Spleen (tissue), 11 donors: ENCODE results near the gene LRRC47. TPM values are rescaled to one million over a fixed set of nuclear protein-coding genes. Genes with fewer than 3 reads are reported as not detected.

Experiments
- DNase-seq: peaks from one replicate; pipeline ENCODE4 v3.0.0-alpha.2; 2020
- H3K27ac ChIP-seq, 8 donors: fragments of 200-600 bp; sonication (generic) in 7 of 8; 1 replicate in 4 of 8; 2 replicates in 4 of 8; pipeline versions ENCODE4 v1.5.0 to v1.8.0; 2016 to 2021; ENCODE audit warnings: inconsistent platforms in 4 of 8, mild to moderate bottlenecking in 4 of 8, moderate library complexity in 1 of 8
- H3K27me3 ChIP-seq, 7 donors: fragments of 200-600 bp; sonication (generic) in 6 of 7; replicated peaks in 1 of 7; 1 replicate in 4 of 7; 2 replicates in 3 of 7; pipeline versions ENCODE4 v1.5.0 to v1.8.0; 2016 to 2021; ENCODE audit warnings: inconsistent platforms in 3 of 7, mild to moderate bottlenecking in 1 of 7
- H3K36me3 ChIP-seq, 6 donors: fragments of 200-600 bp; sonication (generic) in 5 of 6; 1 replicate in 4 of 6; 2 replicates in 2 of 6; pipeline versions ENCODE4 v1.5.0 to v1.8.0; 2016 to 2021; ENCODE audit warnings: inconsistent platforms in 2 of 6
- H3K4me1 ChIP-seq, 6 donors: fragments of 200-600 bp; sonication (generic) in 5 of 6; 1 replicate in 3 of 6; 2 replicates in 3 of 6; pipeline versions ENCODE4 v1.5.0 to v1.8.0; 2016 to 2021; ENCODE audit warnings: inconsistent platforms in 3 of 6
- H3K4me3 ChIP-seq, 8 donors: fragments of 200-600 bp; sonication (generic) in 7 of 8; 1 replicate in 4 of 8; 2 replicates in 4 of 8; pipeline versions ENCODE4 v1.5.0 to v1.8.0; 2016 to 2021; ENCODE audit warnings: inconsistent platforms in 4 of 8, mild to moderate bottlenecking in 4 of 8, moderate library complexity in 2 of 8
- H3K9me3 ChIP-seq, 8 donors: fragments of 200-600 bp; sonication (generic) in 7 of 8; 1 replicate in 4 of 8; 2 replicates in 4 of 8; pipeline versions ENCODE4 v1.5.0 to v1.8.0; 2016 to 2021; ENCODE audit warnings: inconsistent platforms in 4 of 8
- POLR2A ChIP-seq, 3 donors: fragments of 450-650 bp; IDR thresholded peaks; one replicate each; pipeline ENCODE4 v1.5.1; 2017; ENCODE audit warnings: antibody characterized with exemption in 3 of 3, mild to moderate bottlenecking in 1 of 3
- POLR2AphosphoS5 ChIP-seq, 3 donors: sonication (generic); formaldehyde crosslinking; IDR thresholded peaks; one replicate each; pipeline ENCODE4 v1.5.1; 2017; ENCODE audit warnings: antibody characterized with exemption in 3 of 3
- WGBS, 5 donors: extraction: QIAGEN DNeasy Blood & Tissue Kit in 3 of 5; methylation state at CpG; one replicate each; pipeline versions ENCODE4 v1.1.5 to v1.1.7; 2013 to 2018; 5-methylcytosine and 5-hydroxymethylcytosine counted together
- intact Hi-C: fragments of 100-400 bp; cut with DNase I; formaldehyde crosslinking; loops from one replicate; pipeline ENCODE4 v1.15.0; 2023; ENCODE audit warnings: low total_unique reads
- polyA plus RNA-seq, 3 donors: library from polyadenylated mRNA; stranded (reverse); fragments of 200-250 nt; gene quantifications; one replicate each; pipeline ENCODE4 v1.2.1, GENCODE V29; 2013
- total RNA-seq, 7 donors: library from RNA; depleted of rRNA in 3 of 7; stranded (reverse); fragments of >200 nt in 3 of 7; fragmentation: NEBNext Ultra II Directional in 4 of 7; extraction: Animal tissue kit (Norgen Biotek cat#: 25700) in 4 of 7; gene quantifications; one replicate each; pipeline versions ENCODE4 v1.1.0 to v1.2.1, GENCODE V29; 2016 to 2021
- TF ChIP-seq, protein P1 (sequence below), 11 experiments: fragments of 200-600 bp in 7 of 11; fragments of 450-650 bp in 4 of 11; sonication (generic) in 4 of 11; IDR thresholded peaks in 8 of 11; conservative IDR thresholded peaks in 3 of 11; 1 replicate in 7 of 11; 2 replicates in 4 of 11; pipeline versions ENCODE4 v1.4.0 to v1.8.0; 2016 to 2021; ENCODE audit warnings: antibody characterized with exemption in 11 of 11, inconsistent platforms in 4 of 11, mild to moderate bottlenecking in 1 of 11
- donor health status: healthy with polysubstance abuse.
- donor health status: DM: no; HTN: no; CAD: no; lungs with moderate emphysema.
- donor health status: DM: no; HTN: no; CAD: no.
- donor health status: Bipolar disorder and iron deficiency.
- donor health status: healthy.
- donor health status: DM: no; HTN: no; CAD: no.
- donor health status: DM: yes; HTN: yes; CAD: no.

The LRRC47 gene
- total and polyA plus RNA-seq, 10 donors, result 12.5 to 39.0 (median 26.7) TPM

- H3K9me3 ChIP-seq, result peaks cover 0 to 16% (median 12%) of the 10 kb centered on the region in 8 donors
- intact Hi-C loops, result no loop called here
- DNase-seq, result no peak
- peaks cover 4 to 100% (median 79%) of the 10 kb centered on the region in 6 donors for H3K36me3 ChIP-seq
- TF ChIP-seq POLR2A (IDR thresholded peaks at IDR 0.05) (no peak), POLR2AphosphoS5 (IDR thresholded peaks at IDR 0.05) (no peak)
- TF ChIP-seq, protein P1, sequence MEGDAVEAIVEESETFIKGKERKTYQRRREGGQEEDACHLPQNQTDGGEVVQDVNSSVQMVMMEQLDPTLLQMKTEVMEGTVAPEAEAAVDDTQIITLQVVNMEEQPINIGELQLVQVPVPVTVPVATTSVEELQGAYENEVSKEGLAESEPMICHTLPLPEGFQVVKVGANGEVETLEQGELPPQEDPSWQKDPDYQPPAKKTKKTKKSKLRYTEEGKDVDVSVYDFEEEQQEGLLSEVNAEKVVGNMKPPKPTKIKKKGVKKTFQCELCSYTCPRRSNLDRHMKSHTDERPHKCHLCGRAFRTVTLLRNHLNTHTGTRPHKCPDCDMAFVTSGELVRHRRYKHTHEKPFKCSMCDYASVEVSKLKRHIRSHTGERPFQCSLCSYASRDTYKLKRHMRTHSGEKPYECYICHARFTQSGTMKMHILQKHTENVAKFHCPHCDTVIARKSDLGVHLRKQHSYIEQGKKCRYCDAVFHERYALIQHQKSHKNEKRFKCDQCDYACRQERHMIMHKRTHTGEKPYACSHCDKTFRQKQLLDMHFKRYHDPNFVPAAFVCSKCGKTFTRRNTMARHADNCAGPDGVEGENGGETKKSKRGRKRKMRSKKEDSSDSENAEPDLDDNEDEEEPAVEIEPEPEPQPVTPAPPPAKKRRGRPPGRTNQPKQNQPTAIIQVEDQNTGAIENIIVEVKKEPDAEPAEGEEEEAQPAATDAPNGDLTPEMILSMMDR (IDR thresholded peaks at IDR 0.05 in 8 of 11, conservative IDR thresholded peaks at IDR 0.05 in 3 of 11), result no peak
- H3K27ac ChIP-seq, result no peak overlapping the region
- no peaks in the 10 kb centered on the region for H3K27me3 ChIP-seq
- no peaks in the 10 kb centered on the region for H3K4me1 ChIP-seq
- WGBS, 5 donors, result 91 to 98% (median 96%) methylated on average over 10 of the region's 10 CpGs
- H3K4me3 ChIP-seq, result no peak overlapping the region
Observed at GRCh38 chr1:3834701-3835100, 38.4 kb upstream of the LRRC47 start.

DNA sequence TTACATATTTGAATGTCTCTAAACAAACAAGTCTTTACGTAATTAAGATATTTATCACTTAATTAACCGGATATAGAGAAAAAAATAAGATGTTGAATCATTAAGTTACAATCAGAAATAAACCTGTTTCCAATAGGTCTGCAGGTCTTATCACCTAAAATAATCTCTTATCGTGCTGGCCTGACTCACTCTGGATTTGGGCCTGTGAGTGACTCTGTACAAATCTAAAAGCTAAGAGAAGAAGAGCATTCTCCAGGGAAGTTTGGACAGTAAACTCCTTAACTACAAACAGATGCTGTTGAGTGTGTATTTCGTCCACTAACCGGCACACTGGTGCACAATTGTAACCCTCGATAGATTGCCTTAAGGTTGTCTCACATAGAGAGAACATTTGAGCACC lies 35.4 kb upstream of the LRRC47 start:
- Histone ChIP-seq H3K27me3 (no peaks in the 10 kb centered on the region), H3K36me3 (peaks cover 0 to 100% (median 78%) of the 10 kb centered on the region in 6 donors), H3K4me3 (no peak overlapping the region), H3K9me3 (peaks cover 0 to under 1% (median 0%) of the 10 kb centered on the region in 8 donors), H3K27ac (no peak overlapping the region), H3K4me1 (no peaks in the 10 kb centered on the region)
- TF ChIP-seq POLR2A (IDR thresholded peaks at IDR 0.05) (no peak), POLR2AphosphoS5 (IDR thresholded peaks at IDR 0.05) (no peak)
- TF ChIP-seq, protein P1 (IDR thresholded peaks at IDR 0.05 in 8 of 11, conservative IDR thresholded peaks at IDR 0.05 in 3 of 11), result no peak
- 85 to 97% (median 87%) methylated on average over 6 of the region's 6 CpGs for WGBS, 5 donors
- intact Hi-C loops, result no loop called here
- DNase-seq, result no peak

- Histone ChIP-seq H3K9me3 (no peaks in the 10 kb centered on the region), H3K4me1 (no peaks in the 10 kb centered on the region), H3K4me3 (no peak overlapping the region), H3K27me3 (no peaks in the 10 kb centered on the region), H3K36me3 (peaks cover 0 to 100% (median 88%) of the 10 kb centered on the region in 6 donors), H3K27ac (no peak overlapping the region)
- DNase-seq, result no peak
- intact Hi-C loops, result no loop called here
- TF ChIP-seq, protein P1 (IDR thresholded peaks at IDR 0.05 in 8 of 11, conservative IDR thresholded peaks at IDR 0.05 in 3 of 11), result no peak
- TF ChIP-seq POLR2A (IDR thresholded peaks at IDR 0.05), result no peak
- TF ChIP-seq POLR2AphosphoS5 (IDR thresholded peaks at IDR 0.05), result no peak
- 95 to 97% (median 95%) methylated on average over 8 of the region's 8 CpGs for WGBS, 5 donors
Observed at GRCh38 chr1:3828391-3828790, 32.1 kb upstream of the LRRC47 start.

- 87 to 98% (median 94%) methylated on average over 14 of the region's 14 CpGs for WGBS, 5 donors
- TF ChIP-seq POLR2AphosphoS5 (IDR thresholded peaks at IDR 0.05) (peak in 1 of 3 donors; percentile 6), POLR2A (IDR thresholded peaks at IDR 0.05) (no peak)
- TF ChIP-seq, protein P1 (IDR thresholded peaks at IDR 0.05 in 8 of 11, conservative IDR thresholded peaks at IDR 0.05 in 3 of 11), result no peak
- H3K4me3 ChIP-seq, result no peak overlapping the region
- DNase-seq, result no peak
- no peaks in the 10 kb centered on the region for H3K4me1 ChIP-seq
- H3K27me3 ChIP-seq, result no peaks in the 10 kb centered on the region
- intact Hi-C loops, result no loop called here
- peaks cover 0 to 100% (median 90%) of the 10 kb centered on the region in 6 donors for H3K36me3 ChIP-seq
- H3K27ac ChIP-seq, result no peak overlapping the region
- H3K9me3 ChIP-seq, result no peaks in the 10 kb centered on the region
Observed at GRCh38 chr1:3827813-3828307, 31.6 kb upstream of the LRRC47 start.
